Coronary artery (tissue), 2 donors: Measurements from ENCODE around the gene NR2C1.

ENCODE experiments used
- DNase-seq: peaks from one replicate; pipeline ENCODE4 v3.0.0-alpha.2; 2017; ENCODE audit warnings: low spot score
- H3K27ac ChIP-seq, 2 donors: fragments of 200-600 bp; sonication (generic); one replicate each; pipeline ENCODE4 v1.5.1; 2016 to 2019
- H3K4me3 ChIP-seq: fragments of 200-600 bp; sonication (generic); 2 replicates; pipeline ENCODE4 v1.5.1; 2016; ENCODE audit warnings: mild to moderate bottlenecking, moderate library complexity
- TF ChIP-seq, protein P1 (sequence below): fragments of 200-600 bp; sonication (generic); IDR thresholded peaks from one replicate; pipeline ENCODE4 v1.5.1; 2019; ENCODE audit warnings: antibody characterized with exemption

NR2C1 gene

DNA sequence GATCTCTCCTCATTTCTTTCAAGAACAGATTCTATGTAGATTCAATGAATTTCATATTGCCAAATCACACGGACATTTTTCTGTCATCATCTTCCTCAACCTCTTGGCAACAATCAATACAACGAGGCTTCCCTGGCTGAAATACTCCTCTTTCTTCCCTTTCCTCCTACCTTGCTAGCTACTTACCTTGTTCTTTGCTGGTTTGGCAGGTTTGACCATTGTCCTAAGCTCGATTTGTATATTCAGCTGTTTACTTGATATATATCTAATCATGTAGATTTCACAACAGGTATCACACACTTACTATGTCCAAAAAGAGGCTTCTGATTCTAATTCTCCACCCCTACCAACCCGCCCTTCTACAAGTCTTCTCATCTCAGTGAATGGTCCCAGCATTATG lies 93.5 kb downstream of the NR2C1 start:
- no peak for DNase-seq
- Histone ChIP-seq H3K4me3 (no peak overlapping the region), H3K27ac (no peak overlapping the region)
- TF ChIP-seq, protein P1, sequence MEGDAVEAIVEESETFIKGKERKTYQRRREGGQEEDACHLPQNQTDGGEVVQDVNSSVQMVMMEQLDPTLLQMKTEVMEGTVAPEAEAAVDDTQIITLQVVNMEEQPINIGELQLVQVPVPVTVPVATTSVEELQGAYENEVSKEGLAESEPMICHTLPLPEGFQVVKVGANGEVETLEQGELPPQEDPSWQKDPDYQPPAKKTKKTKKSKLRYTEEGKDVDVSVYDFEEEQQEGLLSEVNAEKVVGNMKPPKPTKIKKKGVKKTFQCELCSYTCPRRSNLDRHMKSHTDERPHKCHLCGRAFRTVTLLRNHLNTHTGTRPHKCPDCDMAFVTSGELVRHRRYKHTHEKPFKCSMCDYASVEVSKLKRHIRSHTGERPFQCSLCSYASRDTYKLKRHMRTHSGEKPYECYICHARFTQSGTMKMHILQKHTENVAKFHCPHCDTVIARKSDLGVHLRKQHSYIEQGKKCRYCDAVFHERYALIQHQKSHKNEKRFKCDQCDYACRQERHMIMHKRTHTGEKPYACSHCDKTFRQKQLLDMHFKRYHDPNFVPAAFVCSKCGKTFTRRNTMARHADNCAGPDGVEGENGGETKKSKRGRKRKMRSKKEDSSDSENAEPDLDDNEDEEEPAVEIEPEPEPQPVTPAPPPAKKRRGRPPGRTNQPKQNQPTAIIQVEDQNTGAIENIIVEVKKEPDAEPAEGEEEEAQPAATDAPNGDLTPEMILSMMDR: no peak

DNA sequence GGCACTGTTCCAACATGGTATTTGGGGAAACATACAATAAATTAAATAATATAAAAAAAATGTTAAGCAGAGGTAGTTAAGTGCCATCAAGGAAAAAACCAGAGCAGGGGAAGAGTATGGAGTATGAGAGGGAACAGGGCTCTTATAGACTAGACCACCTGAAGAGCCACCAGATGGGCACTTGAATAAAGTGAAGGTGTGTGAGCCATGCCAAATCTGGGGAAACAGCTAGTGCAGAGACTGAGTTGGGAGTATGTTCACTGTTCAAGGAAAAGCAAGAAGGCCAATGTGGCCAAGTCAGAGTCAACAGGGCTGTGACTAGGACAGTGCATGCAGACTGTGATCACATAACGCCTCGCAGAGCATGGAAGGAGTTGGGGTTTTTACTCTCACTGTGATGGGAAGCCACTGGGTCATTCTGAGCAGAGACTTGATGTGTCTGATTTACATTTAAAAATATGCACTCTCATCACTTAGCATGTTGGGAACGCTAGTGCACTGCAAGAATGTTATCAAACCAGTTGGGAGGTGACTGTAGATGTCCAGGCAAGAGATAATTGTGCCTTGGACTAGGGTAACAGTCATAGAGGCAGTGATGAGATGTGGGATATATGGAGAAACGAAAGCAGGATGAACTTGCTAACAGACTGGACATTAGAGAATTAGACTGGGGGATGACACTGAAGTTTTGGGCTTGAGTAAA lies 95.5 kb downstream of the NR2C1 start:
- Histone ChIP-seq H3K4me3 (no peak overlapping the region), H3K27ac (no peak overlapping the region)
- no peak for DNase-seq
- TF ChIP-seq, protein P1: no peak

DNA sequence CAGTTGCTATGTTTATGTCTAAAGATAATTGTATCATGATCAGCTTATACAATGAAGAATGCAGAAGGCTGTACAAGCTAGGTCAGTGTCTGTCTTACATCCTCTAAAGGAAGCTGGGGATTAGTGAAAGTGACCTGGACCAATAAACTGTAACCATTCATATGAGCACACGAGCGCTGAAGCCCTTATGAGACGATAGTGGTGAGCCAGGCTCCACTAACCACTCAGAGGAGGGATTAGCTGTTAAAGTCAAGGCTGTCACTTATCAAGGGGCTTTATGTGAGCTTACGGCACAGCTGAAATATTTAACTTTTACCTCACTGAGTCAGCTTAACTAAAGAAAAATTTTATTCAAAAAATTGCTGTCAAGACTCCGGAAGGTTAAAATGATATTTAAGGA lies 100.2 kb downstream of the NR2C1 start:
- TF ChIP-seq, protein P1: no peak
- Histone ChIP-seq H3K4me3 (no peak overlapping the region), H3K27ac (no peak overlapping the region)
- no peak for DNase-seq

DNA sequence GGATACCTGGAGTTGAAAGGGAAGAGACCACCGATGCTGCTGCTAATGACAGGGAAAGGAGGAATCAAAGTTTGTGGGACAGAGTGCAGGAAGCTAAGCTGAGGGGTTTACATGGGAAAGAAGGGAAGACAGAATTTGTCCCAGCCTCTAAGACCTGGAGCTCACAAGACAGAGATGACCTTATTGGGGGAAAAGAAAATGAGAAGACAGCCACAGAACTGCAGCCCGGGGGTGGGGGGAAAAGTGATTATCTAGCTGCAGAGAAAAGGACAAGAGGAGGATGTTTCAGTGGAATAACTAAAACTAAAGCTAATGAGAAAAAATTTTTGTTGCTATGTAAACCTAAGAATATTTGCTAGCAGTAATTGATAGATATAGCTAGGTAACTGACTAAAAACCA lies 100.6 kb downstream of the NR2C1 start:
- TF ChIP-seq, protein P1: no peak
- DNase-seq: no peak
- H3K27ac ChIP-seq: no peak overlapping the region
- no peak overlapping the region for H3K4me3 ChIP-seq

DNA sequence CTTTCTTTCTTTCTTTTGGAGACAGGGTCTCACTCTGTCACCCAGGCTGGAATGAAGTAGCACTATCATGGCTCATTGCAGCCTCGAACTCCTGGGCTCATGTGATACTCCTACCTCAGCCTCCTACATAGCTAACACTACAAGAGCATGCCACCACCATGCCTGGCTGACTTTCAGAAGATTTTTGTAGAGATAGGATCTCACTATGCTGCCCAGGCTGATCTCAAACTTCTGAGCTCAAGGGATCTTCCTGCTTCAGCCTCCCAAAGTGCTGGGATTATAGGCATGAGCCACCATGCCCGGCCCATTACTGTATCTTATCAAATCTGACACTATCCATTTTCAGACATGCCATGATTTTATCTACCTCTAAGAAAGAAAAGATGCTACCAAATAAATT lies 101.5 kb downstream of the NR2C1 start:
- H3K27ac ChIP-seq: no peak overlapping the region
- H3K4me3 ChIP-seq: no peak overlapping the region

DNA sequence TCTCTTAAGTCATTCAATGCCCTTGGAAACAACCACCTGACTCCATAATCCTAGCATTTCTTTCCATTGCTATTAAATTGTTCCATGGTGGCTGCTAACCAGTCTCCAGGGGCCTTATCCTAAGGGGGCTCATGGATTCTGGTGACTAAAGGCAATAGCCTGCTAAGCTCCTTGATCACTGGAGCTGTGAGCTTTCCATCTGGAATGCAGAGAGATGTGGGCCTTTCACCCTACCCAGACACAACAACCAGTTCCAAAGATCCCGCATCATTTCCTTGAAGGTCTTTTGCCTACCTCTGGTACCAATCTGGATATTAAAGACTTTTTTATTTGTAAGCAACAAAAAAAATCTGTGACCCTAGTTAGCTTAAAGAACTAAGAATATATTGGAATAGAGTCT lies 102.9 kb downstream of the NR2C1 start:
- TF ChIP-seq, protein P1: no peak
- H3K4me3 ChIP-seq: no peak overlapping the region
- no peak for DNase-seq
- H3K27ac ChIP-seq: no peak overlapping the region

More for the DNA sequence above, 101.5 kb downstream of the NR2C1 start:
- TF ChIP-seq, protein P1: no peak
- DNase-seq: no peak
